Measurements from ENCODE around the gene HCAR3. TPM values are rescaled to one million over a fixed set of nuclear protein-coding genes. Genes with fewer than 3 reads are reported as not detected.

Gene HCAR3
- total and polyA plus RNA-seq, 2 of the 13 experiments (the other 11 are each of a cell fraction or from before 2014, with no cell fraction given) = 0.11 to 12.8 TPM

DNA sequence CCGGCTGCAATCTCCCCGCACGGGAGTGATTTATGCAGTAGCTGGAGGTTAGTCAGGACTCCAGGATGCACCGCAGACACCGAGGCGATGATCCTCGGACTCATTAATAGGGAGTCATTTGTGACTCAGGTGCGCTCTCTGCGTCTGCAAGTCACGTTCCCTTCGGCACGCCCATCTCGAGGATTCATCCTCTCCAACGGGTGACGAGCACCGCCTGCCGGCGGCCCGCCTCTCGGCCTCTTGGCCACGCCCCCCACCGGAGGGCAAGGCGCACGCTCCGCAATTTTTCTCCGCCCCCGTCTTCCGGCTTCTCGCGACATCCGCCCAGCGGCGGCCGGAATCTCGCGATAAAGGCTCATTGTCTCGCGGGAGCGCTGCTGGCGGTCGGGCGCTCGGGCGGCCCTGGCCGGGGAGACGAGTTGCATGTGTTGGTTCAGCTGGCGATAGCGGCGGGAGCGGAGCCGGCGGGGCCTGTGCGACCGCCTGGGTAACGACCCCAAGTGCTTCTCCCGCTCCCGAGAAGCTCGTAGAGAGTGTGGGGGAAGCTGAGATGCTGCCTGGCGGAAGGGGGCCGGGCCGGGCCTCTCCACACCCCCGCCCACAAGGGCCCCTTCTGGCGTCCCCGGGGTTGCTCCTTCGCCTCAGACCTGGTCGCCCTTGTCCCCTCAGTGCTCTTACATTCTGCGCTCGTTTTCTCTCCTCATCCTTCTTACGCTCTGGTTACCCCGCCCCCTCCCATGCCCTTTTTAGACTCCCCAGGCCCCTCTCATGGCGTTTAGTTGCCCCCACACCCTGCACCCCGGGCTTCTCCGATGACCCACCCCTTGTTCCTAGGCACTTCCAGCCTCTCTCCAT is 36.1 kb upstream of the HCAR3 start, which contains the start of gene DENR (continued):
- peak; percentile 91 for TF ChIP-seq ZFP91 (CRISPR knock-in tag; IDR thresholded peaks at IDR 0.05; ENCODE audit: borderline replicate concordance)
- TF ChIP-seq ZBTB38 (CRISPR knock-in tag; IDR thresholded peaks at IDR 0.05) = peak; percentile 91
- TF ChIP-seq FOXK1 (CRISPR knock-in tag; IDR thresholded peaks at IDR 0.05; ENCODE audit: borderline replicate concordance, low read depth) = peak; percentile 77; the same call in 1 of the 2 replicates
- TF ChIP-seq ZSCAN9 (CRISPR knock-in tag; IDR thresholded peaks at IDR 0.05; ENCODE audit: borderline replicate concordance) = peak; percentile 62; the same call in 1 of the 2 replicates
- TF ChIP-seq GATAD2A (CRISPR knock-in tag; IDR thresholded peaks at IDR 0.05) = peak; percentile 58
- peak; percentile 48; the same call in 1 of the 2 replicates for TF ChIP-seq CEBPG (CRISPR knock-in tag; IDR thresholded peaks at IDR 0.05)
- TF ChIP-seq CENPBD1 (CRISPR knock-in tag; IDR thresholded peaks at IDR 0.05; ENCODE audit: borderline replicate concordance, low read depth) = no peak
- peak; percentile 94 for TF ChIP-seq IRF2 (CRISPR knock-in tag; IDR thresholded peaks at IDR 0.05)
- no peak for TF ChIP-seq ATRX (CRISPR knock-in tag; IDR thresholded peaks at IDR 0.05; ENCODE audit: borderline replicate concordance)
- 0 out of 2 replicates have a peak, but pooled peaks have one; percentile 93 for TF ChIP-seq ZNF44 (CRISPR knock-in tag; IDR thresholded peaks at IDR 0.05)
- TF ChIP-seq TEAD3 (CRISPR knock-in tag; optimal IDR thresholded peaks at IDR 0.05; ENCODE audit: borderline replicate concordance) = peak; percentile 80
- peak; percentile 89; the same call in 1 of the 2 replicates for TF ChIP-seq ZNF772 (CRISPR knock-in tag; IDR thresholded peaks at IDR 0.05)
- TF ChIP-seq ZNF143 (CRISPR knock-in tag; IDR thresholded peaks at IDR 0.05) = peak; percentile 67
- TF ChIP-seq TAF1 (CRISPR knock-in tag; IDR thresholded peaks at IDR 0.05) = peak; percentile 89
- 0 out of 2 replicates have a peak, but pooled peaks have one; percentile 52 for TF ChIP-seq RELA (CRISPR knock-in tag; IDR thresholded peaks at IDR 0.05)
- TF ChIP-seq RARA (CRISPR knock-in tag; IDR thresholded peaks at IDR 0.05) = peak; percentile 40
- TF ChIP-seq, protein P1, sequence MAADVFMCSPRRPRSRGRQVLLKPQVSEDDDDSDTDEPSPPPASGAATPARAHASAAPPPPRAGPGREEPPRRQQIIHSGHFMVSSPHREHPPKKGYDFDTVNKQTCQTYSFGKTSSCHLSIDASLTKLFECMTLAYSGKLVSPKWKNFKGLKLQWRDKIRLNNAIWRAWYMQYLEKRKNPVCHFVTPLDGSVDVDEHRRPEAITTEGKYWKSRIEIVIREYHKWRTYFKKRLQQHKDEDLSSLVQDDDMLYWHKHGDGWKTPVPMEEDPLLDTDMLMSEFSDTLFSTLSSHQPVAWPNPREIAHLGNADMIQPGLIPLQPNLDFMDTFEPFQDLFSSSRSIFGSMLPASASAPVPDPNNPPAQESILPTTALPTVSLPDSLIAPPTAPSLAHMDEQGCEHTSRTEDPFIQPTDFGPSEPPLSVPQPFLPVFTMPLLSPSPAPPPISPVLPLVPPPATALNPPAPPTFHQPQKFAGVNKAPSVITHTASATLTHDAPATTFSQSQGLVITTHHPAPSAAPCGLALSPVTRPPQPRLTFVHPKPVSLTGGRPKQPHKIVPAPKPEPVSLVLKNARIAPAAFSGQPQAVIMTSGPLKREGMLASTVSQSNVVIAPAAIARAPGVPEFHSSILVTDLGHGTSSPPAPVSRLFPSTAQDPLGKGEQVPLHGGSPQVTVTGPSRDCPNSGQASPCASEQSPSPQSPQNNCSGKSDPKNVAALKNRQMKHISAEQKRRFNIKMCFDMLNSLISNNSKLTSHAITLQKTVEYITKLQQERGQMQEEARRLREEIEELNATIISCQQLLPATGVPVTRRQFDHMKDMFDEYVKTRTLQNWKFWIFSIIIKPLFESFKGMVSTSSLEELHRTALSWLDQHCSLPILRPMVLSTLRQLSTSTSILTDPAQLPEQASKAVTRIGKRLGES (CRISPR knock-in tag; IDR thresholded peaks at IDR 0.05; ENCODE audit: borderline replicate concordance) = no peak
- TF ChIP-seq RNF2 (conservative IDR thresholded peaks at IDR 0.05; ENCODE audit: low read depth) = no peak
- TF ChIP-seq SP1 (IDR thresholded peaks at IDR 0.05) = peak; percentile 99
- TF ChIP-seq SP1 (CRISPR knock-in tag; IDR thresholded peaks at IDR 0.05) = peak; percentile 98
- TF ChIP-seq RBM39 (IDR thresholded peaks at IDR 0.05; ENCODE audit: low read depth, low read length, poor library complexity, severe bottlenecking) = peak; percentile 94
- peak; percentile 47; the same call in 1 of the 2 replicates for TF ChIP-seq TBP (CRISPR knock-in tag; IDR thresholded peaks at IDR 0.05)
- TF ChIP-seq ATF1 (CRISPR knock-in tag; IDR thresholded peaks at IDR 0.05) = no peak
- no peak for TF ChIP-seq IRX3 (CRISPR knock-in tag; IDR thresholded peaks at IDR 0.05; ENCODE audit: borderline replicate concordance, low read depth)
- peak; percentile 88; the same call in 1 of the 2 replicates for TF ChIP-seq ZNF567 (CRISPR knock-in tag; IDR thresholded peaks at IDR 0.05; ENCODE audit: borderline replicate concordance)
- peak; percentile 98 for TF ChIP-seq ZNF282 (IDR thresholded peaks at IDR 0.05; ENCODE audit: partially characterized antibody)
